Ovary (tissue), 9 donors: ENCODE data around the gene GRAMD4. TPM values are rescaled to one million over a fixed set of nuclear protein-coding genes. Genes with fewer than 3 reads are reported as not detected.
A peak's percentile ranks its signal among the peaks of the same experiment; 100 is the strongest.

ENCODE experiments used
- DNase-seq, 5 donors: peaks; one replicate each; pipeline ENCODE4 v3.0.0-alpha.2; 2019 to 2020
- H3K27ac ChIP-seq, 2 donors: fragments of 200-600 bp; one replicate each; pipeline versions ENCODE4 v1.5.1 to v1.8.0; 2019 to 2022
- H3K27me3 ChIP-seq: fragments of 200-600 bp; one replicate; pipeline ENCODE4 v1.8.0; 2022
- H3K36me3 ChIP-seq: fragments of 200-600 bp; sonication (generic); one replicate; pipeline ENCODE4 v1.5.1; 2019
- H3K4me1 ChIP-seq: one replicate; pipeline ENCODE4 v1.8.1; 2013; ENCODE audit warnings: mild to moderate bottlenecking, moderate library complexity; ENCODE audit not compliant: insufficient read depth
- H3K4me3 ChIP-seq: fragments of 200-600 bp; sonication (generic); one replicate; pipeline ENCODE4 v1.5.1; 2017
- H3K9me3 ChIP-seq, 2 donors: fragments of 200-600 bp in 1 of 2; sonication (generic) in 1 of 2; one replicate each; pipeline versions ENCODE4 v1.5.1 to v1.8.1; 2013 to 2019; ENCODE audit warnings: mild to moderate bottlenecking in 1 of 2, moderate library complexity in 1 of 2
- EP300 ChIP-seq: sonication (generic); formaldehyde crosslinking; IDR thresholded peaks from one replicate; pipeline ENCODE4 v1.6.1; 2017; ENCODE audit warnings: antibody characterized with exemption
- POLR2A ChIP-seq: fragments of 450-650 bp; IDR thresholded peaks from one replicate; pipeline ENCODE4 v1.6.1; 2017; ENCODE audit warnings: antibody characterized with exemption, mild to moderate bottlenecking, moderate library complexity
- WGBS, 3 donors: extraction: QIAGEN DNeasy Blood & Tissue Kit in 1 of 3; methylation state at CpG; one replicate each; pipeline versions ENCODE4 v1.1.5 to v1.1.7; 2013 to 2017; 5-methylcytosine and 5-hydroxymethylcytosine counted together
- intact Hi-C, 4 donors: fragments of 100-400 bp; cut with DNase I; formaldehyde crosslinking; loops; one replicate each; pipeline versions ENCODE4 v1.11.0 to v1.15.1; 2022 to 2023
- polyA plus RNA-seq, 2 donors: library from polyadenylated mRNA; stranded (reverse); fragments of 200-250 nt in 1 of 2; fragments of 350-450 nt in 1 of 2; fragmentation: Illumina TruSeq in 1 of 2; extraction: RNeasy Lipid Tissue Mini Kit (QIAGEN cat#74804) in 1 of 2; gene quantifications; one replicate each; pipeline ENCODE4 v1.2.3, GENCODE V29; 2013 to 2014
- total RNA-seq, 7 donors: library from RNA; depleted of rRNA in 2 of 7; stranded (reverse); fragments of >200 nt in 2 of 7; fragmentation: NEBNext Ultra II Directional in 3 of 7; extraction: Animal tissue kit (Norgen Biotek cat#: 25700) in 3 of 7; gene quantifications; one replicate each; pipeline versions ENCODE4 v1.1.0 to v1.2.4, GENCODE V29; 2016 to 2023
- TF ChIP-seq, protein P1 (sequence below), 3 donors: fragments of 450-650 bp in 2 of 3; fragments of 200-600 bp in 1 of 3; IDR thresholded peaks; one replicate each; pipeline versions ENCODE4 v1.5.1 to v1.8.0; 2016 to 2022; ENCODE audit warnings: antibody characterized with exemption in 3 of 3, mild to moderate bottlenecking in 1 of 3
- donor health status: DM: no; HTN: no; CAD: no; lungs with moderate emphysema.
- donor health status: DM: no; HTN: no; CAD: no.
- donor health status: Bipolar disorder and iron deficiency.
- donor health status: DM: yes; HTN: yes; CAD: no.
- donor health status: DM: no; HTN: no; CAD: no.
- donor health status: DM: yes; HTN: yes; CAD: no.

Gene GRAMD4
- total and polyA plus RNA-seq, 9 donors, result 6.2 to 40.4 (median 27.8) TPM

DNA sequence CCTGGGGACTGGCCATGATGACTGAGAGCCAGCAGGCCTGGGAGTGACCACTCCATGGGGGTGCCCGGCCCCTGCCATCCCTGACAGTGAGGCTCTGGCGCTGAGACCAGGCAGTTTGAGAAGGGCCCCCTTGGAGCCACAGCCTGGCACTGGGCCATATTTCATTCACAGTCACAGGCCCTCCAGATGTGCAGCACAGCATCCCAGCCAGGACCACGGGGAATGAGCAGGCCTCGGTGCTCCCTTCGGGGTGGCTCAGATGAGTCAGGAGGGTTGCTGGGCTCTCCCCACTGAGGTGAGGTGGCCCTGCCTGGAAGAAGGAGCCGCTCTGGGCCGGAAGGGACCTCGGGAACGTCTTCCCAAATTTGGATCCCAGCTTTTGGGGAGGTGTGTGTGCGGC is 53.0 kb downstream of the GRAMD4 start:
- 78 to 96% (median 80%) methylated on average over 10 of the region's 10 CpGs for WGBS, 3 donors
- H3K36me3 ChIP-seq, result no peaks in the 10 kb centered on the region

DNA sequence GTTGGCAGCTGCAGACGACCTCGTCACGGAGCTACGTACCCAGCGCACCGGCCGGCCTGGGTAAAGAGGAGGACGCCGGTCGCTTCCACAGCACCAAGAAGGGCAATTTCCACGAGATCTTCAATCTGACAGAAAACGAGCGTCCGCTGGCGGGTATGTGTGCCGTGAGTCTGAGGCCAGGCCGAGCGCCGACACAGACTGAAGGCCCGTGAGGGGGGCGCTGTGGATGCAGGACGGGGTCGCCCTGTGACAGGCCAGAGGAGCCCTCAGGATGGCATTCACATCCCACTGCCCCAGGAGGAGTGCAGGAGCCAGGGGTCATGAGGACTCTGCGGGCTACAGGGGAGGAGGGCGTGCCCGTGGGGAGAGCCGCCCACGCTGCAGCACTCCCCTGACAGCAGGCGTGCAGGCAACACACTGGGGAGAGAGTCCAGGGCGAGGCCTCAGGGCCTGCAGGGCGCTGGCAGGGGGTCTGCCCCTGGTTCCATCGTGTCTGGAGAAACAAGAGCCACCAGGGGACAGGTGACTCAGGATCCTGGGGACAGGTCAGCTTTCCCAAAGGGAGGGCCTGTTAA is 53.6 kb downstream of the GRAMD4 start:
- Histone ChIP-seq H3K9me3 (no peaks in the 10 kb centered on the region), H3K4me1 (no peaks in the 10 kb centered on the region), H3K27ac (no peak overlapping the region), H3K36me3 (no peaks in the 10 kb centered on the region), H3K4me3 (no peak overlapping the region), H3K27me3 (no peaks in the 10 kb centered on the region)
- DNase-seq, result no peak
- WGBS, 3 donors, result 90 to 93% (median 92%) methylated on average over 30 to 32 of the region's 32 CpGs
- no peak for TF ChIP-seq EP300
- no peak for TF ChIP-seq POLR2A
- TF ChIP-seq, protein P1, sequence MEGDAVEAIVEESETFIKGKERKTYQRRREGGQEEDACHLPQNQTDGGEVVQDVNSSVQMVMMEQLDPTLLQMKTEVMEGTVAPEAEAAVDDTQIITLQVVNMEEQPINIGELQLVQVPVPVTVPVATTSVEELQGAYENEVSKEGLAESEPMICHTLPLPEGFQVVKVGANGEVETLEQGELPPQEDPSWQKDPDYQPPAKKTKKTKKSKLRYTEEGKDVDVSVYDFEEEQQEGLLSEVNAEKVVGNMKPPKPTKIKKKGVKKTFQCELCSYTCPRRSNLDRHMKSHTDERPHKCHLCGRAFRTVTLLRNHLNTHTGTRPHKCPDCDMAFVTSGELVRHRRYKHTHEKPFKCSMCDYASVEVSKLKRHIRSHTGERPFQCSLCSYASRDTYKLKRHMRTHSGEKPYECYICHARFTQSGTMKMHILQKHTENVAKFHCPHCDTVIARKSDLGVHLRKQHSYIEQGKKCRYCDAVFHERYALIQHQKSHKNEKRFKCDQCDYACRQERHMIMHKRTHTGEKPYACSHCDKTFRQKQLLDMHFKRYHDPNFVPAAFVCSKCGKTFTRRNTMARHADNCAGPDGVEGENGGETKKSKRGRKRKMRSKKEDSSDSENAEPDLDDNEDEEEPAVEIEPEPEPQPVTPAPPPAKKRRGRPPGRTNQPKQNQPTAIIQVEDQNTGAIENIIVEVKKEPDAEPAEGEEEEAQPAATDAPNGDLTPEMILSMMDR (IDR thresholded peaks at IDR 0.05), result no peak
- intact Hi-C loops, result loop anchor here in 1 of 4 donors (10.0 kb wide), 1 partner anchor 99 kb away; no protein-coding TSS in a partner anchor

More for the DNA sequence above, 53.0 kb downstream of the GRAMD4 start:
- Histone ChIP-seq H3K27ac (no peak overlapping the region), H3K27me3 (no peaks in the 10 kb centered on the region), H3K9me3 (no peaks in the 10 kb centered on the region), H3K4me3 (no peak overlapping the region), H3K4me1 (no peaks in the 10 kb centered on the region)
- no peak for DNase-seq
- intact Hi-C loops, result loop anchor here in 1 of 4 donors (10.0 kb wide), 1 partner anchor 98 kb away; no protein-coding TSS in a partner anchor
- TF ChIP-seq, protein P1 (IDR thresholded peaks at IDR 0.05), result no peak
- no peak for TF ChIP-seq POLR2A
- TF ChIP-seq EP300, result no peak

DNA sequence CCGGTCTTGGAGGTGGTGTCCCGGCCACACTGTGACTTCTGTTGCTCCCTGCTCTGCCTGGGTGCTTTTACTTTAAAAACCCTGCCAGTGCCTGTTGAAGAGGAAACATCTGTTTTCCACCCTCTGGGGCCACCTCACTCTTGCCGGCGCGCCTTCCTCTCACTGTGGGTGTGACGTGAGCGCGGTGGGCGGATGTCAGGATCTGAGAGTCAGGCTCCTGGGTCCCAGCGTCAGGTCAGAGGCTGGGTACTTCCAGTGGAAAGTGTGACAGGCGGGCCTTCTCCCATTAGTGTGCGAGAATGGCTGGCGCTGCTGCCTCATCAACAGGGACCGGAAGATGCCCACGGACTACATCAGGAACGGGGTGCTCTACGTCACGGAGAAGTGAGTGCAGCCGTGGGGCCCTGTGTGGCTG is 54.2 kb downstream of the GRAMD4 start:
- no peak overlapping the region for H3K4me3 ChIP-seq
- 87 to 92% (median 88%) methylated on average over 19 of the region's 19 CpGs for WGBS, 3 donors

GRCh38 chr22:46674906-46675305 is 54.7 kb downstream of the GRAMD4 start:
- no peak overlapping the region for H3K4me3 ChIP-seq
- no peaks in the 10 kb centered on the region for H3K36me3 ChIP-seq
- H3K27me3 ChIP-seq, result no peaks in the 10 kb centered on the region
- intact Hi-C loops, result loop anchor here in 1 of 4 donors (10.0 kb wide), 1 partner anchor 100 kb away; no protein-coding TSS in a partner anchor
- DNase-seq, result no peak
- peaks cover 3% of the 10 kb centered on the region for H3K4me1 ChIP-seq
- no peaks in the 10 kb centered on the region for H3K9me3 ChIP-seq
- no peak overlapping the region for H3K27ac ChIP-seq
- TF ChIP-seq EP300 (no peak), POLR2A (no peak)
- TF ChIP-seq, protein P1 (IDR thresholded peaks at IDR 0.05), result no peak
- 85 to 93% (median 92%) methylated on average over 11 of the region's 11 CpGs for WGBS, 3 donors

More for the DNA sequence above, 54.2 kb downstream of the GRAMD4 start:
- peak in 1 of 5 donors; percentile 59 for DNase-seq
- H3K9me3 ChIP-seq, result no peaks in the 10 kb centered on the region
- H3K4me1 ChIP-seq, result no peaks in the 10 kb centered on the region
- intact Hi-C loops, result loop anchor here in 1 of 4 donors (10.0 kb wide), 1 partner anchor 100 kb away; no protein-coding TSS in a partner anchor
- TF ChIP-seq, protein P1 (IDR thresholded peaks at IDR 0.05), result no peak
- no peak for TF ChIP-seq POLR2A
- no peak for TF ChIP-seq EP300
- no peak overlapping the region for H3K27ac ChIP-seq
- no peaks in the 10 kb centered on the region for H3K36me3 ChIP-seq
- no peaks in the 10 kb centered on the region for H3K27me3 ChIP-seq
